ENCODE data around the gene HDX. TPM values are rescaled to one million over a fixed set of nuclear protein-coding genes. Genes with fewer than 3 reads are reported as not detected.

HDX gene
- total and polyA plus RNA-seq, 2 of the 13 experiments (the other 11 are each of a cell fraction or from before 2014, with no cell fraction given) = 0.20 TPM; not detected in 1

DNA sequence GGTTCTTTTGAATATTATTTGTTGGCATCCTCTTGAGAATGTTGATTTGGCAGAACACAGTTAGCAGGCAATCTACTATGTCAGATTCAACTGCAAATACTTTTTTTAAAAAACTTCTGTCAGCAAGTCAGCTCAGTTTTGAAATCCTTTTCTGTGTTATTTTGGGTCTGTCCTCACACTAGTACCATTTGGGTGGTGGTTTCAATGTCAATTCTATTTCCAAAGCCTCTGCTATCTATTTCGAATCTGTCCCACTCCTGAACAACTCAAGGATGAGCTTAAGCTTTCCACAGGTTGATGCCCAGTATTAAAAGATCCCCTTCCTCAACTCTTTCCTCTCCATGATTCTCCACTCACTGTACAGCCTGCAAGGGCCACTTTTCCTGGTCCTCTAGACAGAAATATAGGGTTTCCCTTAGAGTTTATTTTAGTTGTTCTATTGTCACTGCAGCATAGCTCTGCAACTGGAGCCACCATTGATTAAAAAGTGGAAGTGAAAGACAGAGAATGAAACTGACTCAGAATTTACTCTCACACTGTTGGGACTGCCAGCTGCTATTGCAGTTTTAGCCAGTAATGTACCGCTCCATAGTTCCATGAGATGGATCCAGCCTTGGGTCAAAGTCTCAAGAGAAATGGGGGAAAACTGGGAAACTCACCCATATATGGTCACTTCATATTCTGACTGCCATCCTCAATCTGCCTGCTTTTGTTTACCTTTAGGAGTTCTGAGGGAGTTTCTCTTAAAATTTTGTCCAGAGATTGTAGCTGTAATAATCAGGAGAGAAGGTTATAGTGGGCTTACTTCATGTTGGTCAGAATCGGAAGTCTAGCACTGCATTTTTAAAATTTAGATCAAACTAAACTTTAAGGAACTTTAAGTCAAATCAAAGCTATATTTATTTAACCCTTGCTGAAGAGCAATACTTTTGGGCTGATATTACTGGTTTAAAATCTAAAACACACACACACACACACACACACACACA lies 14.6 kb downstream of the HDX start:
- no peaks in the 10 kb centered on the region for H3K79me2 ChIP-seq (ENCODE audit: insufficient read depth, low read length)
- BruUV-seq (replicated peaks) = no TSS peak
- WGBS (ENCODE audit: low lambda C conversion rate) = 0% methylated on average over 3 of the region's 3 CpGs
- no peaks in the 10 kb centered on the region for H3K4me1 ChIP-seq (ENCODE audit: insufficient read depth, low read length)
- no peaks in the 10 kb centered on the region for H3K27me3 ChIP-seq (ENCODE audit: control insufficient read depth in 1 of 2, insufficient read depth in 2 of 2, low read length in 2 of 2)
- intact Hi-C loops (cut with micrococcal nuclease; ENCODE audit: unreplicated experiment) (no loop called here), in situ Hi-C loops (cut with HindIII; ENCODE audit: extremely low pct_ligation_motif_present, low pct_unique_long_range_greater_than_20kb) (no loop called here)
- ATAC-seq (no peak), DNase-seq (ENCODE audit: low spot score) (no peak), FAIRE-seq (no peak)
- TF ChIP-seq, protein P1, sequence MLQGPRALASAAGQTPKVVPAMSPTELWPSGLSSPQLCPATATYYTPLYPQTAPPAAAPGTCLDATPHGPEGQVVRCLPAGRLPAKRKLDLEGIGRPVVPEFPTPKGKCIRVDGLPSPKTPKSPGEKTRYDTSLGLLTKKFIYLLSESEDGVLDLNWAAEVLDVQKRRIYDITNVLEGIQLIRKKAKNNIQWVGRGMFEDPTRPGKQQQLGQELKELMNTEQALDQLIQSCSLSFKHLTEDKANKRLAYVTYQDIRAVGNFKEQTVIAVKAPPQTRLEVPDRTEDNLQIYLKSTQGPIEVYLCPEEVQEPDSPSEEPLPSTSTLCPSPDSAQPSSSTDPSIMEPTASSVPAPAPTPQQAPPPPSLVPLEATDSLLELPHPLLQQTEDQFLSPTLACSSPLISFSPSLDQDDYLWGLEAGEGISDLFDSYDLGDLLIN (CRISPR knock-in tag; IDR thresholded peaks at IDR 0.05; ENCODE audit: borderline replicate concordance) = no peak
- TF ChIP-seq BRD4 (CRISPR knock-in tag; IDR thresholded peaks at IDR 0.05) = no peak
- TF ChIP-seq ZNF138 (CRISPR knock-in tag; IDR thresholded peaks at IDR 0.05; ENCODE audit: low read depth) = no peak
- no peak for TF ChIP-seq ZSCAN29 (CRISPR knock-in tag; conservative IDR thresholded peaks at IDR 0.05)
- TF ChIP-seq, protein P2, sequence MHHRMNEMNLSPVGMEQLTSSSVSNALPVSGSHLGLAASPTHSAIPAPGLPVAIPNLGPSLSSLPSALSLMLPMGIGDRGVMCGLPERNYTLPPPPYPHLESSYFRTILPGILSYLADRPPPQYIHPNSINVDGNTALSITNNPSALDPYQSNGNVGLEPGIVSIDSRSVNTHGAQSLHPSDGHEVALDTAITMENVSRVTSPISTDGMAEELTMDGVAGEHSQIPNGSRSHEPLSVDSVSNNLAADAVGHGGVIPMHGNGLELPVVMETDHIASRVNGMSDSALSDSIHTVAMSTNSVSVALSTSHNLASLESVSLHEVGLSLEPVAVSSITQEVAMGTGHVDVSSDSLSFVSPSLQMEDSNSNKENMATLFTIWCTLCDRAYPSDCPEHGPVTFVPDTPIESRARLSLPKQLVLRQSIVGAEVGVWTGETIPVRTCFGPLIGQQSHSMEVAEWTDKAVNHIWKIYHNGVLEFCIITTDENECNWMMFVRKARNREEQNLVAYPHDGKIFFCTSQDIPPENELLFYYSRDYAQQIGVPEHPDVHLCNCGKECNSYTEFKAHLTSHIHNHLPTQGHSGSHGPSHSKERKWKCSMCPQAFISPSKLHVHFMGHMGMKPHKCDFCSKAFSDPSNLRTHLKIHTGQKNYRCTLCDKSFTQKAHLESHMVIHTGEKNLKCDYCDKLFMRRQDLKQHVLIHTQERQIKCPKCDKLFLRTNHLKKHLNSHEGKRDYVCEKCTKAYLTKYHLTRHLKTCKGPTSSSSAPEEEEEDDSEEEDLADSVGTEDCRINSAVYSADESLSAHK (CRISPR knock-in tag; IDR thresholded peaks at IDR 0.05; ENCODE audit: borderline replicate concordance) = no peak
- TF ChIP-seq, protein P3, sequence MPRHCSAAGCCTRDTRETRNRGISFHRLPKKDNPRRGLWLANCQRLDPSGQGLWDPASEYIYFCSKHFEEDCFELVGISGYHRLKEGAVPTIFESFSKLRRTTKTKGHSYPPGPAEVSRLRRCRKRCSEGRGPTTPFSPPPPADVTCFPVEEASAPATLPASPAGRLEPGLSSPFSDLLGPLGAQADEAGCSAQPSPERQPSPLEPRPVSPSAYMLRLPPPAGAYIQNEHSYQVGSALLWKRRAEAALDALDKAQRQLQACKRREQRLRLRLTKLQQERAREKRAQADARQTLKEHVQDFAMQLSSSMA (CRISPR knock-in tag; IDR thresholded peaks at IDR 0.05) = no peak
- TF ChIP-seq ZNF343 (CRISPR knock-in tag; IDR thresholded peaks at IDR 0.05) = no peak
- TF ChIP-seq TBX3 (IDR thresholded peaks at IDR 0.05; ENCODE audit: borderline replicate concordance) = no peak
- TF ChIP-seq ZNF83 (CRISPR knock-in tag; IDR thresholded peaks at IDR 0.05; ENCODE audit: borderline replicate concordance) = no peak
- no peak for TF ChIP-seq PTBP1 (IDR thresholded peaks at IDR 0.05; ENCODE audit: low read depth, low read length, poor library complexity, severe bottlenecking)
- no peak for TF ChIP-seq FLYWCH1 (CRISPR knock-in tag; IDR thresholded peaks at IDR 0.05)
- TF ChIP-seq KDM5A (IDR thresholded peaks at IDR 0.05; ENCODE audit: borderline replicate concordance, low read length) = no peak
- no peaks in the 10 kb centered on the region; the same call in 1 of the 2 replicates for H3K9me3 ChIP-seq (ENCODE audit: low read length)
- no peaks in the 10 kb centered on the region for H3K36me3 ChIP-seq (replicated peaks in 1 of 2; ENCODE audit: control insufficient read depth in 1 of 2, insufficient read depth in 2 of 2, low read length in 2 of 2)
- H2AFZ ChIP-seq (ENCODE audit: low read length) = no peak overlapping the region
- H3K9ac ChIP-seq (ENCODE audit: insufficient read depth, low read depth, low read length) = no peak overlapping the region
- no peaks in the 10 kb centered on the region for H4K20me1 ChIP-seq (ENCODE audit: insufficient read depth, low read length)
- no peak overlapping the region for H3K27ac ChIP-seq (ENCODE audit: extremely low read length, insufficient read depth, low read length)
- ChIA-PET CTCF (ENCODE audit: low intra/inter-chr PET ratio, low total read pairs) (no interaction called here), POLR2A (no interaction called here)
- no peak overlapping the region for H3K4me2 ChIP-seq (ENCODE audit: low read depth, low read length)
- no peak overlapping the region for H3K4me3 ChIP-seq (replicated peaks in 1 of 3; ENCODE audit: insufficient read depth in 1 of 3, low read depth in 2 of 3, low read length in 3 of 3)
